Panc1 (cell line): Measurements from ENCODE around the gene TOR2A. TPM values are rescaled to one million over a fixed set of nuclear protein-coding genes. Genes with fewer than 3 reads are reported as not detected.

ENCODE experiments used
- ATAC-seq: fragments of 200-7000 bp; cut with Tn5 transposase; 2 replicates; pipeline ENCODE4 v1.9.1; 2020; ENCODE audit warnings: mild to moderate bottlenecking, moderate library complexity
- BruUV-seq: library from RNA; stranded (reverse); fragments of 400-500 nt; replicated peaks from 2 replicates; lab custom pipeline; 2021; lab: Mats Ljungman, UMichigan
- CTCF ChIA-PET: fragments of 300-600 bp; sonication (Branson Sonifier 250); formaldehyde crosslinking; loops from one replicate; lab custom pipeline; 2022; ENCODE audit warnings: antibody characterized with exemption; lab: Charles Lee
- POLR2A ChIA-PET: fragments of 300-600 bp; sonication (Branson Sonifier 250); formaldehyde crosslinking; loops from one replicate; lab custom pipeline; 2022; ENCODE audit warnings: antibody characterized with exemption; lab: Charles Lee
- DNase-seq: peaks from one replicate; pipeline ENCODE4 v3.0.0-alpha.2; 2010; ENCODE audit warnings: low read depth, low spot score
- H3K27ac ChIP-seq: 2 replicates; pipeline ENCODE4 v1.5.1; 2011; ENCODE audit warnings: mild to moderate bottlenecking, low read length, inconsistent platforms
- H3K27me3 ChIP-seq: fragments of 200-500 bp; sonication (Bioruptor generic); 2 replicates; pipeline ENCODE4 v1.6.0; 2014; ENCODE audit warnings: low read length, inconsistent platforms; ENCODE audit not compliant: control insufficient read depth, insufficient read depth
- H3K36me3 ChIP-seq: fragments of 200-500 bp; sonication (Bioruptor generic); 2 replicates; pipeline ENCODE4 v1.5.1; 2014; ENCODE audit warnings: inconsistent platforms, mild to moderate bottlenecking, low read length, moderate library complexity; ENCODE audit not compliant: control insufficient read depth, insufficient read depth
- H3K4me1 ChIP-seq: 2 replicates; pipeline ENCODE4 v1.5.1; 2011; ENCODE audit warnings: inconsistent platforms, mild to moderate bottlenecking, low read length, moderate library complexity; ENCODE audit not compliant: control insufficient read depth, insufficient read depth
- H3K4me3 ChIP-seq, 2 experiments: 2 replicates each; pipeline ENCODE4 v1.5.1; 2011 to 2012; ENCODE audit warnings: low read depth in 2 of 2, low read length in 2 of 2, mild to moderate bottlenecking in 2 of 2, inconsistent platforms in 1 of 2, moderate library complexity in 1 of 2
- H3K9me3 ChIP-seq: fragments of 200-500 bp; sonication (Bioruptor generic); 2 replicates; pipeline ENCODE4 v1.5.1; 2014; ENCODE audit warnings: low read depth, mild to moderate bottlenecking, inconsistent platforms, low read length, moderate library complexity; ENCODE audit not compliant: control insufficient read depth, insufficient read depth
- POLR2AphosphoS5 ChIP-seq: IDR thresholded peaks from 2 replicates; pipeline ENCODE4 v1.6.1; 2012; ENCODE audit warnings: mild to moderate bottlenecking, low read depth, low read length, moderate library complexity
- REST ChIP-seq, 2 experiments: IDR thresholded peaks; 2 replicates each; pipeline ENCODE4 v1.6.1; 2011 to 2012; ENCODE audit warnings: low read depth in 2 of 2, control low read depth in 1 of 2, low read length in 1 of 2, mild to moderate bottlenecking in 1 of 2, moderate library complexity in 1 of 2; ENCODE audit not compliant: insufficient read depth in 1 of 2
- SIN3A ChIP-seq: IDR thresholded peaks from 2 replicates; pipeline ENCODE4 v1.6.1; 2012; ENCODE audit warnings: low read depth, mild to moderate bottlenecking, low read length, moderate library complexity, borderline replicate concordance; ENCODE audit not compliant: insufficient read depth
- TCF7L2 ChIP-seq: IDR thresholded peaks from 2 replicates; pipeline ENCODE4 v1.6.1; 2011; ENCODE audit warnings: mild to moderate bottlenecking, low read depth, low read length, inconsistent platforms
- in situ Hi-C: cut with HindIII; loops from 2 replicates; pipeline ENCODE4 v1.10.0; 2016; ENCODE audit warnings: low sequenced_read_pairs, low pct_unique_long_range_greater_than_20kb
- intact Hi-C: fragments of 100-400 bp; cut with micrococcal nuclease; formaldehyde crosslinking; loops from one replicate; pipeline ENCODE4 v1.10.0; 2022; ENCODE audit not compliant: unreplicated experiment
- total RNA-seq: library from RNA; stranded (reverse); gene quantifications from one replicate; pipeline ENCODE4 v1.2.1, GENCODE V29; 2021; ENCODE audit not compliant: unreplicated experiment
- TF ChIP-seq, protein P1 (sequence below): fragments of 450-650 bp; IDR thresholded peaks from 2 replicates; pipeline ENCODE4 v1.5.1; 2017; ENCODE audit warnings: mild to moderate bottlenecking

The TOR2A gene
- total RNA-seq, 1 experiment from 2014 or later = 8.2 TPM

GRCh38 chr9:127692071-127692470 is 43.0 kb downstream of the TOR2A start:
- DNase-seq = no peak
- no peaks in the 10 kb centered on the region for H3K27me3 ChIP-seq
- no peaks in the 10 kb centered on the region for H3K4me1 ChIP-seq
- TF ChIP-seq REST (IDR thresholded peaks at IDR 0.05; ENCODE audit: insufficient read depth in 1 of 2, low read depth in 2 of 2, low read length in 1 of 2) (no peak), POLR2AphosphoS5 (no peak), TCF7L2 (no peak), SIN3A (no peak)
- TF ChIP-seq, protein P1, sequence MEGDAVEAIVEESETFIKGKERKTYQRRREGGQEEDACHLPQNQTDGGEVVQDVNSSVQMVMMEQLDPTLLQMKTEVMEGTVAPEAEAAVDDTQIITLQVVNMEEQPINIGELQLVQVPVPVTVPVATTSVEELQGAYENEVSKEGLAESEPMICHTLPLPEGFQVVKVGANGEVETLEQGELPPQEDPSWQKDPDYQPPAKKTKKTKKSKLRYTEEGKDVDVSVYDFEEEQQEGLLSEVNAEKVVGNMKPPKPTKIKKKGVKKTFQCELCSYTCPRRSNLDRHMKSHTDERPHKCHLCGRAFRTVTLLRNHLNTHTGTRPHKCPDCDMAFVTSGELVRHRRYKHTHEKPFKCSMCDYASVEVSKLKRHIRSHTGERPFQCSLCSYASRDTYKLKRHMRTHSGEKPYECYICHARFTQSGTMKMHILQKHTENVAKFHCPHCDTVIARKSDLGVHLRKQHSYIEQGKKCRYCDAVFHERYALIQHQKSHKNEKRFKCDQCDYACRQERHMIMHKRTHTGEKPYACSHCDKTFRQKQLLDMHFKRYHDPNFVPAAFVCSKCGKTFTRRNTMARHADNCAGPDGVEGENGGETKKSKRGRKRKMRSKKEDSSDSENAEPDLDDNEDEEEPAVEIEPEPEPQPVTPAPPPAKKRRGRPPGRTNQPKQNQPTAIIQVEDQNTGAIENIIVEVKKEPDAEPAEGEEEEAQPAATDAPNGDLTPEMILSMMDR = no peak
- no peaks in the 10 kb centered on the region for H3K9me3 ChIP-seq
- BruUV-seq = no TSS peak
- POLR2A ChIA-PET = interaction anchor here (0.7 kb wide), 1 partner anchor 20 kb away, joined by 6 read pairs; no protein-coding TSS in a partner anchor
- H3K4me3 ChIP-seq = no peak overlapping the region
- CTCF ChIA-PET = no interaction called here
- H3K27ac ChIP-seq = no peak overlapping the region
- ATAC-seq = no peak
- intact Hi-C loops = no loop called here
- in situ Hi-C loops = no loop called here
- no peaks in the 10 kb centered on the region for H3K36me3 ChIP-seq

DNA sequence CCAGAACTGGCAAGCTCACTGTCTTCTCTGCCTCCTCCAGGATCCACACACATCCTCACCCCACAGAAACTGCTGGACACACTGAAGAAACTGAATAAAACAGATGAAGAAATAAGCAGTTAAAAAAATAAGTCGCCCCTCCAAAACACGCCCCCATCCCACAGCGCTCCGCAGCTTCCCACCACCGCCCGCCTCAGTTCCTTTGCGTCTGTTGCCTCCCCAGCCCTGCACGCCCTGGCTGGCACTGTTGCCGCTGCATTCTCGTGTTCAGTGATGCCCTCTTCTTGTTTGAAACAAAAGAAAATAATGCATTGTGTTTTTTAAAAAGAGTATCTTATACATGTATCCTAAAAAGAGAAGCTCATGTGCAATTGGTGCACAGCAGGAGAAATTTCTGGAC is 44.4 kb downstream of the TOR2A start:
- no peak for DNase-seq
- Histone ChIP-seq H3K27me3 (no peaks in the 10 kb centered on the region), H3K4me3 (no peak overlapping the region), H3K9me3 (no peaks in the 10 kb centered on the region), H3K36me3 (no peaks in the 10 kb centered on the region), H3K27ac (no peak overlapping the region), H3K4me1 (no peaks in the 10 kb centered on the region)
- no peak for ATAC-seq
- intact Hi-C loops (no loop called here), in situ Hi-C loops (no loop called here)
- ChIA-PET POLR2A (no interaction called here), CTCF (no interaction called here)
- no TSS peak for BruUV-seq
- TF ChIP-seq TCF7L2 = no peak

DNA sequence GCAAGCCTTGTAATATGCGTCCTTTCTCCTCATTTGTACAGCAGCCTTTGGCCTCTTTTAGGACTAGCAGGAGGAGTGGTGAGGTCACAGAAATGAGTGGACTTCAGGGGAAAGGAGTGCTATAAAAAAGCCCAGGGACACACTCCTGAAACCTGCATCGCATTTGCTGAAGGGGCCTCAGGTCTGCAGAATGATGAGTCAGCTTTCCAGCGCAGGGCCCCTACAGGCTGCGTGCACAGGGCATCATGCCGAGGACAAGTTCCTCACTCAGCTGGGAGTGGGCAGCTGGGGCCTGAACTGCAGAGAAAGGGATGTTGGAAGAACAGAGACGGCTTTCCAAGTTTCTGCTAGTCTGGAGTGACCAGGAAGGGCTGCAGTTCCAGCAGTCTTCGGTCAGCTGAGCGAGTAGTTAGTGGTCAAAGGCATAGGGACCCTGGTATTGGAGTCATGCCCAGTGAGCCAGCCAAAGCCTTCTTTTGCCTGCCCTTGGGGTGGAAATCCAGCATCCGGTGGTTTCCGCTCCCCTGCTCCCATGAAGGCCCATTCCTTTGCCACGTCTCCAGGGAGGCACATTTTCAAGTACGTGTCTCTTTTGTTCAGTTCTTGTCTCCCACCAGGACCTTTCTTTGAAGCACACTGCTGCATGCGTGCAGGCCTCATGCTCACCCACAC is 45.6 kb downstream of the TOR2A start:
- no peaks in the 10 kb centered on the region for H3K36me3 ChIP-seq
- no peak overlapping the region for H3K4me3 ChIP-seq
- DNase-seq (no peak), ATAC-seq (no peak)
- no peaks in the 10 kb centered on the region for H3K9me3 ChIP-seq
- ChIA-PET POLR2A (no interaction called here), CTCF (no interaction called here)
- H3K27me3 ChIP-seq = no peaks in the 10 kb centered on the region
- intact Hi-C loops (no loop called here), in situ Hi-C loops (no loop called here)
- no peak overlapping the region for H3K27ac ChIP-seq
- TF ChIP-seq, protein P1 = no peak
- TF ChIP-seq POLR2AphosphoS5 (no peak), TCF7L2 (no peak), SIN3A (no peak), REST (IDR thresholded peaks at IDR 0.05; ENCODE audit: insufficient read depth in 1 of 2, low read depth in 2 of 2, low read length in 1 of 2) (no peak)
- BruUV-seq = no TSS peak
- no peaks in the 10 kb centered on the region for H3K4me1 ChIP-seq
